Right lobe of liver (tissue), 4 donors: ENCODE data around the gene CCDC190.

Experiments
- POLR2A ChIP-seq: fragments of 450-650 bp; IDR thresholded peaks from one replicate; pipeline ENCODE4 v1.6.1; 2017; ENCODE audit warnings: antibody characterized with exemption, mild to moderate bottlenecking
- TF ChIP-seq, protein P1 (sequence below), 4 donors: fragments of 200-600 bp in 3 of 4; fragments of 450-650 bp in 1 of 4; IDR thresholded peaks; one replicate each; pipeline versions ENCODE4 v1.5.1 to v1.8.0; 2016 to 2022; ENCODE audit warnings: antibody characterized with exemption in 4 of 4, mild to moderate bottlenecking in 2 of 4
- donor health status: DM: no; HTN: no; CAD: no.
- donor health status: DM: no; HTN: no; CAD: no.
- donor health status: DM: no; HTN: yes; CAD: no.

DNA sequence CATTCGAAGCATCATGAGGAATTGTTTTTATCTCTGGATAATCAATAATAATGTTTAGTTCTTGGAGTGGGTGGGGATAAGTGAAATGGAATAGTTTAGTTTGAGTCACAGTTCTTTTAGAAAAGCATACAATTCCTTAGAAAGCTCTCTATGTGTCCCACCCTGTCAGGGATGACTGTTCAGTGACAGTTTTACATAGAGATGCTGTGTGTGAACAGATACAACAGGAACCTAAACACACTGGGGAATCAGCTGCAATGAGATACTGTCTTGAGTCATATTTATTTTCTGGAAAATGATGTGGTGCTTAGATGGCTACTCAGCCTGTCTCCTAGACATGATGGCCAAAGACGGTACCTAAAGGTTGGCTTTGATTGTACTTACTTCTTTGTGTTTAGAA is 25.7 kb upstream of the CCDC190 start:
- TF ChIP-seq, protein P1, sequence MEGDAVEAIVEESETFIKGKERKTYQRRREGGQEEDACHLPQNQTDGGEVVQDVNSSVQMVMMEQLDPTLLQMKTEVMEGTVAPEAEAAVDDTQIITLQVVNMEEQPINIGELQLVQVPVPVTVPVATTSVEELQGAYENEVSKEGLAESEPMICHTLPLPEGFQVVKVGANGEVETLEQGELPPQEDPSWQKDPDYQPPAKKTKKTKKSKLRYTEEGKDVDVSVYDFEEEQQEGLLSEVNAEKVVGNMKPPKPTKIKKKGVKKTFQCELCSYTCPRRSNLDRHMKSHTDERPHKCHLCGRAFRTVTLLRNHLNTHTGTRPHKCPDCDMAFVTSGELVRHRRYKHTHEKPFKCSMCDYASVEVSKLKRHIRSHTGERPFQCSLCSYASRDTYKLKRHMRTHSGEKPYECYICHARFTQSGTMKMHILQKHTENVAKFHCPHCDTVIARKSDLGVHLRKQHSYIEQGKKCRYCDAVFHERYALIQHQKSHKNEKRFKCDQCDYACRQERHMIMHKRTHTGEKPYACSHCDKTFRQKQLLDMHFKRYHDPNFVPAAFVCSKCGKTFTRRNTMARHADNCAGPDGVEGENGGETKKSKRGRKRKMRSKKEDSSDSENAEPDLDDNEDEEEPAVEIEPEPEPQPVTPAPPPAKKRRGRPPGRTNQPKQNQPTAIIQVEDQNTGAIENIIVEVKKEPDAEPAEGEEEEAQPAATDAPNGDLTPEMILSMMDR (IDR thresholded peaks at IDR 0.05) = no peak
- no peak for TF ChIP-seq POLR2A
